A673 (cell line): ENCODE measurements around the gene XRCC4.

Source experiments
- EZH2 ChIP-seq: fragments of 200-600 bp; sonication (generic); IDR thresholded peaks from 2 replicates; pipeline ENCODE4 v1.6.1; 2017; ENCODE audit warnings: borderline replicate concordance, low read depth, mild to moderate bottlenecking, mixed read lengths, antibody characterized with exemption, low read length; ENCODE audit not compliant: poor library complexity, severe bottlenecking
- TF ChIP-seq, protein P1 (sequence below): fragments of 300-800, 200-600 bp; sonication (generic); conservative IDR thresholded peaks from 2 replicates; pipeline ENCODE4 v1.5.1; 2017; ENCODE audit warnings: low read depth, mild to moderate bottlenecking, antibody characterized with exemption, low read length, moderate library complexity, mixed read lengths

GRCh38 chr5:83085106-83085505, 7.8 kb downstream of the XRCC4 start:
- TF ChIP-seq, protein P1, sequence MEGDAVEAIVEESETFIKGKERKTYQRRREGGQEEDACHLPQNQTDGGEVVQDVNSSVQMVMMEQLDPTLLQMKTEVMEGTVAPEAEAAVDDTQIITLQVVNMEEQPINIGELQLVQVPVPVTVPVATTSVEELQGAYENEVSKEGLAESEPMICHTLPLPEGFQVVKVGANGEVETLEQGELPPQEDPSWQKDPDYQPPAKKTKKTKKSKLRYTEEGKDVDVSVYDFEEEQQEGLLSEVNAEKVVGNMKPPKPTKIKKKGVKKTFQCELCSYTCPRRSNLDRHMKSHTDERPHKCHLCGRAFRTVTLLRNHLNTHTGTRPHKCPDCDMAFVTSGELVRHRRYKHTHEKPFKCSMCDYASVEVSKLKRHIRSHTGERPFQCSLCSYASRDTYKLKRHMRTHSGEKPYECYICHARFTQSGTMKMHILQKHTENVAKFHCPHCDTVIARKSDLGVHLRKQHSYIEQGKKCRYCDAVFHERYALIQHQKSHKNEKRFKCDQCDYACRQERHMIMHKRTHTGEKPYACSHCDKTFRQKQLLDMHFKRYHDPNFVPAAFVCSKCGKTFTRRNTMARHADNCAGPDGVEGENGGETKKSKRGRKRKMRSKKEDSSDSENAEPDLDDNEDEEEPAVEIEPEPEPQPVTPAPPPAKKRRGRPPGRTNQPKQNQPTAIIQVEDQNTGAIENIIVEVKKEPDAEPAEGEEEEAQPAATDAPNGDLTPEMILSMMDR = no peak
- TF ChIP-seq EZH2 = no peak
